NCI-H345 treated with DMSO at 0.1 percent for 48 hours (cell line): ENCODE measurements around the gene NKAIN4.
A peak's percentile ranks its signal among the peaks of the same experiment; 100 is the strongest.

ENCODE experiments used
- DNase-seq: peaks from one replicate; lab custom pipeline; 2025; ENCODE audit not compliant: unreplicated experiment; lab: John Stamatoyannopoulos, UW

Gene NKAIN4

GRCh38 chr20:63220696-63221399 is 33.4 kb downstream of the NKAIN4 start:
- DNase-seq, result no peak

GRCh38 chr20:63219866-63220521 is 34.3 kb downstream of the NKAIN4 start:
- no peak for DNase-seq

GRCh38 chr20:63219447-63219821 is 34.8 kb downstream of the NKAIN4 start:
- DNase-seq, result no peak

- no peak for DNase-seq
These were observed 35.4 kb downstream of the NKAIN4 start for GRCh38 chr20:63218701-63219446.

GRCh38 chr20:63217706-63218105 is 36.6 kb downstream of the NKAIN4 start:
- DNase-seq, result peak; percentile 24

- DNase-seq, result no peak
These were observed 37.3 kb downstream of the NKAIN4 start for GRCh38 chr20:63216849-63217471.

GRCh38 chr20:63216041-63216848 is 38.0 kb downstream of the NKAIN4 start, which contains the start of gene YTHDF1:
Gene YTHDF1, minus strand, starts transcription at chr20:63216131. Its CDS starts 239 bp downstream, at chr20:63215892.
- DNase-seq, result peak; percentile 98

- no peak for DNase-seq
These were observed 38.9 kb downstream of the NKAIN4 start for GRCh38 chr20:63215101-63216040.

GRCh38 chr20:63214514-63214913 is 39.7 kb downstream of the NKAIN4 start:
- no peak for DNase-seq

- DNase-seq, result no peak
These were observed 41.5 kb downstream of the NKAIN4 start for GRCh38 chr20:63212792-63213191.

- no peak for DNase-seq
These were observed 41.9 kb downstream of the NKAIN4 start for GRCh38 chr20:63212393-63212730.

GRCh38 chr20:63210011-63210605 is 44.2 kb downstream of the NKAIN4 start:
- DNase-seq, result no peak

GRCh38 chr20:63208346-63208909 is 45.8 kb downstream of the NKAIN4 start:
- no peak for DNase-seq

GRCh38 chr20:63206878-63207277 is 47.4 kb downstream of the NKAIN4 start:
- DNase-seq, result no peak

- no peak for DNase-seq
These were observed 48.4 kb downstream of the NKAIN4 start for GRCh38 chr20:63205896-63206295.

- DNase-seq, result no peak
These were observed 49.9 kb downstream of the NKAIN4 start for GRCh38 chr20:63204362-63204761.

- no peak for DNase-seq
These were observed 51.3 kb downstream of the NKAIN4 start for GRCh38 chr20:63202811-63203526.

GRCh38 chr20:63202021-63202420 is 52.2 kb downstream of the NKAIN4 start:
- DNase-seq, result no peak
